Activated CD4-positive, alpha-beta T cell treated with anti-CD3 and anti-CD28 coated beads, Interleukin-10, Interleukin-2, amounts not matched to agents 100 ng/mL and 50 ng/mL, durations not matched to agents 16 hours and 8 hours (primary cell): ENCODE data around the gene HNRNPUL2.
"Not testable (repeated sequence)": the region's sequence is repeated elsewhere in the genome, so short reads cannot be mapped to it uniquely, and the experiment has no call there.

Source experiments
- DNase-seq: peaks from one replicate; pipeline ENCODE4 v3.0.0-alpha.2; 2020

Gene HNRNPUL2

GRCh38 chr11:62727165-62727871 is at the start of gene HNRNPUL2:
TSS of gene HNRNPUL2 (minus strand) at chr11:62727457. CDS start at chr11:62727156, 301 bp downstream.
- peak; percentile 100 for DNase-seq

GRCh38 chr11:62775646-62776045 is 48.4 kb upstream of the HNRNPUL2 start:
- no peak for DNase-seq

- no peak for DNase-seq
These were observed 47.1 kb upstream of the HNRNPUL2 start for GRCh38 chr11:62774407-62774806.

GRCh38 chr11:62771144-62772021 is 44.1 kb upstream of the HNRNPUL2 start, which contains the start of gene TAF6L:
TSS of gene TAF6L (plus strand) at chr11:62771396. CDS start at chr11:62775784, 4,388 bp downstream.
- DNase-seq: peak; percentile 97

- DNase-seq: peak; percentile 41
These were observed 43.5 kb upstream of the HNRNPUL2 start for GRCh38 chr11:62770778-62771143.

GRCh38 chr11:62760867-62761227 is 33.6 kb upstream of the HNRNPUL2 start:
- DNase-seq: not testable (repeated sequence)

GRCh38 chr11:62757846-62758788 is 30.9 kb upstream of the HNRNPUL2 start:
- DNase-seq: no peak

- DNase-seq: no peak
These were observed 27.9 kb upstream of the HNRNPUL2 start for GRCh38 chr11:62755086-62755615.

GRCh38 chr11:62753736-62754603 is 26.7 kb upstream of the HNRNPUL2 start, which contains the start of gene ZBTB3:
TSS of gene ZBTB3 (minus strand) at chr11:62754160. CDS start at chr11:62753664, 496 bp downstream.
- DNase-seq: peak; percentile 99

GRCh38 chr11:62752994-62753735 is 25.9 kb upstream of the HNRNPUL2 start:
- no peak for DNase-seq

- no peak for DNase-seq
These were observed 25.0 kb upstream of the HNRNPUL2 start for GRCh38 chr11:62752177-62752785.

GRCh38 chr11:62749931-62750330 is 22.7 kb upstream of the HNRNPUL2 start:
- DNase-seq: not testable (repeated sequence)

GRCh38 chr11:62747475-62748160 is 20.4 kb upstream of the HNRNPUL2 start:
- no peak for DNase-seq

GRCh38 chr11:62737196-62737595 is 9.9 kb upstream of the HNRNPUL2 start:
- no peak for DNase-seq

GRCh38 chr11:62732830-62733229 is 5.6 kb upstream of the HNRNPUL2 start:
- DNase-seq: no peak

GRCh38 chr11:62730076-62730475 is 2.8 kb upstream of the HNRNPUL2 start:
- DNase-seq: not testable (repeated sequence)

- peak; percentile 87 for DNase-seq
These were observed 1.1 kb upstream of the HNRNPUL2 start, which contains the start of gene TTC9C for GRCh38 chr11:62728171-62728988. TSS of gene TTC9C (plus strand) at chr11:62728486. CDS start at chr11:62728849, 363 bp downstream.

GRCh38 chr11:62727872-62728170 is 564 bp upstream of the HNRNPUL2 start:
- peak; percentile 96 for DNase-seq

GRCh38 chr11:62726915-62727164 is 417 bp downstream of the HNRNPUL2 start:
- DNase-seq: no peak
